Activated naive CD8-positive, alpha-beta T cell treated with anti-CD3 and anti-CD28 coated beads for 36 hours (primary cell): ENCODE measurements around the gene TPPP. TPM values are rescaled to one million over a fixed set of nuclear protein-coding genes. Genes with fewer than 3 reads are reported as not detected.

Source experiments
- DNase-seq: peaks from one replicate; pipeline ENCODE4 v3.0.0; 2021
- H3K27ac Mint-ChIP-seq: one replicate; pipeline ENCODE4 v1.8.0; 2022; ENCODE audit warnings: mild to moderate bottlenecking, moderate library complexity, mixed read lengths
- H3K27me3 Mint-ChIP-seq: one replicate; pipeline ENCODE4 v1.8.0; 2022; ENCODE audit warnings: mild to moderate bottlenecking, mixed read lengths
- H3K36me3 Mint-ChIP-seq: one replicate; pipeline ENCODE4 v1.8.0; 2021; ENCODE audit warnings: mild to moderate bottlenecking, mixed read lengths
- H3K4me1 Mint-ChIP-seq: one replicate; pipeline ENCODE4 v1.8.0; 2021; ENCODE audit warnings: mixed read lengths
- H3K4me3 Mint-ChIP-seq: one replicate; pipeline ENCODE4 v1.8.0; 2022; ENCODE audit warnings: mild to moderate bottlenecking, moderate library complexity, mixed read lengths
- H3K9me3 Mint-ChIP-seq: one replicate; pipeline ENCODE4 v1.8.0; 2022; ENCODE audit warnings: mixed read lengths
- total RNA-seq, 2 experiments: library from RNA; stranded (reverse); gene quantifications; one replicate each; pipeline ENCODE4 v1.2.3, GENCODE V29; 2021

Gene TPPP
- total RNA-seq, 2 experiments from 2014 or later: 0.08 TPM; not detected in 1

DNA sequence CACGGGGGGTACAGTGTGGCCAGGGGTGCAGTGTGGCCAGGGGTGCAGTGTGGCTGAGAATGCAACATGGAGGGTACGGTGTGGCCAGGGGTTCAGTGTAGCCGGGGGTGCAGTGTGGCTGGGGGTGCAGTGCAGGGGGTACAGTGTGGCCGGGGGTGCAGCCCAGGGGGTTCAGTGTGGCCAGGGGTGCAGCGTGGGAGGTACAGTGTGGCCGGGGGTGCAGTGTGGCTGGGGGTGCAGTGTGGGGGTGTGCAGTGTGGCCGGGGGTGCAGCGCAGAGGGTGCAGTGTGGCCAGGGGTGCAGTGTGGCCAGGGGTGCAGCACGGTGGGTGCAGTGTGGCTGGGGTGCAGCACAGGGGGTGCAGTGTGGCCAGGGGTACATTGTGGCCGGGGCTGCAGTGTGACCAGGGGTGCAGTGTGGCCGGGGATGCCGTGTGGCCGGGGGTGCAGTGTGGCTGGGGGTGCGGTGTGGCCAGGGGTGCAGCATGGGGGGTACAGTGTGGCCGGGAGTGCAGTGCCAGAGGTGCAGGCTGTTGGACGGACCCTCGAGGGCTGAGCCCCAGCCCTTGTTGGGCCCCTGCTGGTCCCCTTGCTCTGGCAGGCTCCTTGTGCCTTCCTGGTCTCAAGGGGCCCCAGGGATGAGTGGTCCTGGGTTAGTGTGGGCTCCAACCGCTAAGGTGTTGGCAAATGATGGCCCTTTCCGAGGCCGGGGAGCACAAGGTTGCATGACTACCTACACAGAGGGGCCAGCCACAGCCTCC is 17.9 kb downstream of the TPPP start:
- H3K4me1 Mint-ChIP-seq: peaks cover 8% of the 10 kb centered on the region
- H3K4me3 Mint-ChIP-seq: no peak overlapping the region
- no peak overlapping the region for H3K27ac Mint-ChIP-seq
- no peak for DNase-seq
- H3K27me3 Mint-ChIP-seq: peaks cover 19% of the 10 kb centered on the region
- H3K36me3 Mint-ChIP-seq: no peaks in the 10 kb centered on the region
- no peaks in the 10 kb centered on the region for H3K9me3 Mint-ChIP-seq

DNA sequence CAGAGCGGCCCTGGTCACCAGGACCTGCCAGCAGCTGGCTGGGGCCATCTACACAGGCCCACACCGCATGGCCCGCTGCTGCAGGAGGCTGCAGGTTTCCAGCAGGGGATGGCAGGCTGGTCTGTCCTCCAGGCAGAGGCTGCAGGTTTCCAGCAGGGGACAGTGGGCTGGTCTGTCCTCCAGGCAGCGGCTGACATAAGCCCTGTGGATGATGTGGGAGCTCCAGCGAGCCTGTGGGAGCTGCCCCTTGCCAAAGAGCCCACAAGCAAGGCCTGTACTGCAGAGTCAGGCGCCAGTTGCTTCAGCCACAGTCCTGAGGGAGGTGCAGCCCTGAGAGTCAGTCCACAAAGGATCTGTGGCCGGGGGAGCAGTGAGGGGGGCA is 18.5 kb downstream of the TPPP start:
- no peak overlapping the region for H3K27ac Mint-ChIP-seq
- peaks cover 19% of the 10 kb centered on the region for H3K27me3 Mint-ChIP-seq
- H3K4me1 Mint-ChIP-seq: peaks cover 8% of the 10 kb centered on the region
- DNase-seq: no peak
- no peaks in the 10 kb centered on the region for H3K9me3 Mint-ChIP-seq
- H3K4me3 Mint-ChIP-seq: no peak overlapping the region
- H3K36me3 Mint-ChIP-seq: no peaks in the 10 kb centered on the region

DNA sequence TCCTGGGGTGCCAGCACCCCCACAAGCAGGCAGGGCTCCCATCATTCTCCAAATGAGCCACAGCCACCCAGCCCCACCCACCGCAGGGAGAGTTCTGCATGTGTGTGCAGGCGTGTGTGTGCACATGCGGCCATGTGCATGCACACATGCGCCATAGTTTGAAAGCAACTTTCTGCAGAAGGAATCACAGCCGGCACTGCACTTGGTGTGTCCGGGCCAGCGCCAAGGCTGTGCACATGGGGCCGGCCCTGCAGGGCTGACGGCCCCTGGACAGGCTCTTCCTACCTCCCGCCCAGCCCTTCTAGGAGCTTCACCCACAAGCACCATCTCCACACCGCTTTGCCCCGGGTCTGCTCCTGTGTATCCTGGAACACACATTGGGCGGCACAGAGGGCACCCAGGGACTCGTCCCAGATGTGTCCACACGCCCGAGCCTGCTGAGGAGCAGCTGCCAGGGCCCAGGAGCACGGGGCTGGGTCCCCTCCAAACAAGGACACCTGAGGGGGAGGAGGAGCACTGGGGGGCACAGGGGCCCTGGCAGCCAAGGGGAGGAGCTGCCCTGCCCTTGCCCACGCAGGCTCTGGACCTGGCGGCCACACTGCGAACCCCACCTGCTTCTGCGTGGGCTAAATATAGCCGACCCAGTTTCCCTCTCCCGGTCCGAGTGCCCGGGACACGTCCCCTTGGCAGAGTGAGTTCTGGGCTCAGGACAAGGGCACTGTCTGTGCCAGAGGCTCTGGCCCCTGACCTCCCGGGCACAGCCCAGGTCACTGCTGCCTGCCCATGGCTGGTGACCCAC is 19.1 kb downstream of the TPPP start:
- no peak overlapping the region for H3K4me3 Mint-ChIP-seq
- no peak overlapping the region for H3K27ac Mint-ChIP-seq
- H3K9me3 Mint-ChIP-seq: no peaks in the 10 kb centered on the region
- peaks cover 19% of the 10 kb centered on the region for H3K27me3 Mint-ChIP-seq
- H3K4me1 Mint-ChIP-seq: peaks cover 8% of the 10 kb centered on the region
- no peak for DNase-seq
- H3K36me3 Mint-ChIP-seq: no peaks in the 10 kb centered on the region

DNA sequence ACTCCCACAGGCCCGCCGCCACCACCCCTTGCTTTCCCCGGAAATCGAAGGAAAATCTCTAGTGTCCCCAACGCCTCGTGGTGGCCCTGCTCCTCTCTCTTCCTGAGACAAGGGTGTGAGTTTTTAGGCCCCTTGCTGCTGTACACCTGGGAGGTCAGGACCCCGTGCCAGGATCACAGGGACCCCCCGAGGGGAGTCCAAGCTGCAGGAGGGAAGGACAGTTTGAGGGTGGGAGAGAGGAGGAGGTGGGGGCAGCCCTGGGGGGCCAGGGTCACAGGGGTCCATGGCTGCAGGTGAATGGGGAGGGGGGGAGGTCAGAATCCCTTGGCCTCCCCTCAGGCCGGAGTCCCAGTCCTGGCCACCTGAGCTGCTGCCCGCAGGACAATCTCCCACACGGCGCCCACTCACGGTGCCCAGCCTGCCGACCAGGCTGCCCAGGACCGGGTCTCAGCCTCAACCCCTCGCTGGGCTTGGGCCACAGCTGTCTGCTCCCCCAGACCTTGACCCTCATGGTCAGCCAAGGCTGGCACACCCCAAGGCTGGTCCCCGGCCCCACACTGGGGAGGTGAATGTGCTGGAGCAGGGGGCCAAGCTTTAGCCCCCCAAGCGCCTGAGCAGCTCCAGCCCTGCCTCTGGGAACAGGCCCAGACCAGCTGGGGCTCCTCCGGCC is 19.9 kb downstream of the TPPP start:
- Mint-ChIP-seq H3K4me1 (peaks cover 8% of the 10 kb centered on the region), H3K27me3 (peaks cover 19% of the 10 kb centered on the region), H3K4me3 (no peak overlapping the region), H3K27ac (no peak overlapping the region), H3K9me3 (no peaks in the 10 kb centered on the region), H3K36me3 (no peaks in the 10 kb centered on the region)
- no peak for DNase-seq

DNA sequence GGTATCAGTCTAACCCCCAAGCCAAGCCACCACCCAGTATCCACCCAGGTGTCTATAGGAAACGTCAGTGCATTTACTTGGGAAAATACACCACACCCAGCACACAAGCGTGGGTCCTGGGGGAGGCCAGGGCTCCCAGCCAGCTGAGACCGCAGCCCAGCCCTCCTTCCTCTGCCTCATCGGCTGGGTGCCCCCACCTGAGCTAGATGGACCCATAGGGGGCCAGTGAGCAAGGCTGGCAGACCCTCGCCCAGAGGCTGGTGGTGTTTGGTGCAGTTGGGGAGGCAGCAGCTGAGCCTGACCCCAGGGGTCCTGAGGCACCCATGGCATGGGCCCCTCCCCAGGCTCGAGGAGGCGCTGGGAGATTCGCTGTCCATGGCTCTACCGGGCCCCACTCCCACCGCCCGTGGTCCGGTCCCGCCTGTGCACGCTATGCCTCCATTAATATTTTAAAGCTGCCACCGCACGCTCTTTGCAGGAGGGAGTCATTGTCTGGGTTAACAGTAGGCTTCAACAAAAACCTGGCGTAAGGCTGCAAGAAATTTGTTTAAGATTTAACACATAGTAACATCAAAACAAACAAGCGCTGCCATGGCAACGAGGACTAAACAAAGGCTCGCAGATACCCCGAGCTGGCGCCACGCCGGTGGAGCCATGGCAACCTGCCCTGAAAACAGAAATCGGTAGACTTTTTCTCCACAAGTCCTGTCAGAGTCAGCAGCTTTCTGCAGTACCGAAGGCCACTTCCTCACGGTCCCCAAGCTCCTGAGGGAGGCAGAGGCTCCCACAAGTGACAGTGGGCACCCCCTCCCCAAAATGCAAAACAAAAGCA is 20.6 kb downstream of the TPPP start:
- peaks cover 8% of the 10 kb centered on the region for H3K4me1 Mint-ChIP-seq
- peak; percentile 70 for DNase-seq
- no peak overlapping the region for H3K4me3 Mint-ChIP-seq
- H3K36me3 Mint-ChIP-seq: peaks cover under 1% of the 10 kb centered on the region
- H3K27me3 Mint-ChIP-seq: peaks cover 19% of the 10 kb centered on the region
- no peaks in the 10 kb centered on the region for H3K9me3 Mint-ChIP-seq
- H3K27ac Mint-ChIP-seq: no peak overlapping the region

DNA sequence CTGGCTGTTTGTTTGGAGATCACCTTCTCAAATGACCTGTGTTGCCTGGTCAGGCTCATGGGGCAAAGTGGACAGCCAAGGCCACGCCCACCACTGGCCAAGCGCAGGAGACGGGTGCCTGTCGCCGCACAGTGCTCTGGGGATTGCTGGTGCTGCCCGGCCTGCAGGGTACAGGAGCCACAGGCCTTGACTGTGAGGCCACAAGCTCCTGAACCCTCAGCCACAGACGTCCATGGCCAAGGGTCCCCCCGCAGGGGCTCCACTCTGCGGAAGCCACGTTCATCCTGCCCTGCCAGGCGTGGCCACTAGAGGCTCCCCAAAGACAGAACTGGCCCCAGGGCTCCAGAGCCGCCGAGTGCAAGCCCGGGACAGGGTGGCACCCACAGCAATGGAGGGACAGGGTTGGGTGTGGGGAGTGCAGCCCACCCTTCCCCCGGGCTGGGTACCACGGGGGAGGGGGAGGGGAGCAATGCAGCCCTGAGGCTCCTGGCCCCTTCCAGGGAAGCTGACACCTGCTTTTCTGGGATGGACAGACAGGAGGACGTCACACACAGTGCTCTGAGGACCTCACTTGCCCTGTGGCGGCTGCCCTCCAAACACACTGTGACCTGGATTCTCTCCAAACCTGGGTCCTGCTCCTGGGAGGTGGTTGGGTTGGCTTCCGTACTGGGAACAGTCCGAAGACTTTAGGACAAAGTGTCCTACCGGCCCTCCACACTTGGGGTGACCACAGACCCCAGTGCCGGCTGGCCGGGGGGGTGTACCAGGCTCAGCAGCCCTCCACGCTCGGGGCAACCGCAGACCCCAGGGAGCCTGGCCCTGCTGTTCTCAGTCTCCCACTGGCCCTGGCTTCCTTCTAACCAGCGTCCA is 21.5 kb downstream of the TPPP start:
- Mint-ChIP-seq H3K27me3 (peaks cover 17% of the 10 kb centered on the region), H3K36me3 (peaks cover 5% of the 10 kb centered on the region), H3K9me3 (no peaks in the 10 kb centered on the region), H3K27ac (no peak overlapping the region), H3K4me3 (no peak overlapping the region), H3K4me1 (peaks cover 8% of the 10 kb centered on the region)
- DNase-seq: peak; percentile 74

DNA sequence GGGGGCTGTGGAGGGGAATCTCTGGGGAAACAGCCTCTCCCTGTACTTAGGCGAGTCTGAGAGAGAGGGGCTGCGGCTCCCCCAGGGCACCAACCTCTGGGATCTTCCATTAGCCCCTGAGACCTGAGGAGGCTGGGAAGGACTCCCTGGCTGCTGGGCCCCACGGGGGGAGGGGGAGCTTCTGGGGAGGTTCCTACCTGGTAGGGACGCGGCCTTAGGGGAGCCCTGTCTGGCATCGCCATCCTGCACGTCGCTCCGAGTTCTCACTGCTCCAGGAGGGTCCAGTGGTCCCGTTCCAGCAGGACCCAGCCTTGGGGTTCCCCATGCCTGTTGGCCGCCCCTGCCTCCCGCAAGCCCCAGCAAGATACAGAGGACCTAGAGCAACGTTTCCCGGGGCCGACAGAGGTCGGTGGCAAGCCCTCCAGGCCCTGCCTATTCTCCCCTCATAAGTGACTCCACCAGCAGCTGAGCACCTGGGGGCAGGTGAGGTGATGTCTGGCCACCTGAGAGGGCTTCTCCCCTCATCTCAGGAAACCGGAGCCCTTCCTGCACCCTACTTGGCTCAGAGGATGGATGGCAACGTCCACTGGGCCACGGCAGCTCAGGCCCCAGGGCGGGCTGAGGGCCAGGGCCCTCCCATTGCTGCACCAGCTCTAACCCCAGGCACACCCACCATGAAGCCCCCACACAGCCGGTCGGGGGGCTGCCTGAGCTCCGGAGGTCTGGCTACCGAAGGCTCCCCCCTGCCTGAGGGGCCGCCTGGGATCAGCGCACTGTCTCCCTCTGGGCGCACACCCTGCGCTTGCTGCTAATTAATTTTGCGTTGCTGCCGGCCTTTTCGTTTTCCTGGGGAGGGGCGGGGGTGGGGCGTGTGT is 22.5 kb downstream of the TPPP start:
- Mint-ChIP-seq H3K27me3 (peaks cover 10% of the 10 kb centered on the region), H3K27ac (no peak overlapping the region), H3K36me3 (peaks cover 5% of the 10 kb centered on the region), H3K4me1 (peaks cover 8% of the 10 kb centered on the region), H3K9me3 (no peaks in the 10 kb centered on the region), H3K4me3 (no peak overlapping the region)
- no peak for DNase-seq

DNA sequence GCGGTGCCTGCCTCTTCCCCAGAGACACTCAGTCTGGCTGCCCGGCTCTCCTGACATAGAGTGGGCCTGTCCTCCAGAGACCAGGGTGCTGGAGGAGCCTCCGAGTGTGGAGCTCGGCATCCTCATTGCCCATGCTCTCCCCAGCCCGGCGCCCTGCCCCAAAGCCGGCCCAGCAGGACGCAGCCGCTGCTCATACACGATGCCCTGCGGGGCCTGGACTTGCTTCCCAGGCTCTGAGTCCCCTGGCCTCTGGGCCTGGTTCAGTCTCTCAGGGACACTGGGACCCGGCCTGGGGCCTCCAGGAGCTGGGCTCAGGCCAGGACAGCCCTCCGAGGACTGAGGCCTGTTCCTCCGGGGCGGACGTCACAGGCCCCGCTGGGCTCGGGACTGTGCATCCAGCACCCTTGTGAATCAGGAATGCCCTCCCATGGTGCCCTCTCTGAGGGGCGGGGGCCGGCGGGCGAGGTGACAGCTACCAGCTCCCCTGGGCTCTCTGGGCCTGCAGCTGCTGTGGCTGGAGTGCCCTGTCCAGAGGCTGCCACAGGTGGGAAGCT is 23.2 kb downstream of the TPPP start:
- no peaks in the 10 kb centered on the region for H3K9me3 Mint-ChIP-seq
- peaks cover 10% of the 10 kb centered on the region for H3K27me3 Mint-ChIP-seq
- DNase-seq: no peak
- H3K36me3 Mint-ChIP-seq: peaks cover 5% of the 10 kb centered on the region
- H3K4me1 Mint-ChIP-seq: peaks cover 8% of the 10 kb centered on the region
- H3K27ac Mint-ChIP-seq: no peak overlapping the region
- no peak overlapping the region for H3K4me3 Mint-ChIP-seq

DNA sequence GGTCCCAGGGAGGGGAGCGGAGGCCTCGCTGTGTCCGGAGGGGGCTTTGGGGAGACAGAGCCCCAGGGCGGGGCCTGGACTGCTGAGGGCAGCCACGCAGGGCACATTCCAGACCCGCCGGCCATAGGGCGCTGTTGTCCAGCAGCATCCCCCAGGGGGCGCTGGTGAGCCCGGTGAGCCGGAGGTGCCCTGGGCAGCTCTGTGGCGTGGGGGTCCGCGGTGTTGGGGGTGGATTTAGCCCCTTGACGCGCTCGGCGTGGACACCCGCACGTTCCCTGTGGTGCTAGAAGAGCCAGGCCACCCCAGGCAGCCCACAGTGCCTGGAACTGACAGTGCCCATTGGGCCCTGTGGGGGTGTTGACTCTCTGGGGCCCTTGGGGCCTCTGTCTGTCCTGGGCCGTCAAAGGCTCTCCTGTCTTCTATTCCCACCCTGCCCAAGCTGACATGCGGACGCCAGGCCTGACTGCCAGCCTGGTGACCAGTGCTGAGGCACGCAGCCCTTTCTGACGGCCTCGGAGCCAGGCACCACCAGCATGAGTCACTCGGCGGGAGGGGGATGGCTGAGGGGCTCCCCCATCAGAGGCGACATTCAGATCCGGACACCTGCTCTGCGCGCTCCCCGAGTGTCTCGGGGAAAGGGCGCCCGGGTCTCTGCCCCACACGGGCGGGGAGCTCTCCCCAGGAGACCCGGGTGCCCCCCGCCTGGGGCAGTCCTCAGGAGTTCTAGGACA is 23.9 kb downstream of the TPPP start:
- H3K4me1 Mint-ChIP-seq: peaks cover 8% of the 10 kb centered on the region
- DNase-seq: peak; percentile 48

DNA sequence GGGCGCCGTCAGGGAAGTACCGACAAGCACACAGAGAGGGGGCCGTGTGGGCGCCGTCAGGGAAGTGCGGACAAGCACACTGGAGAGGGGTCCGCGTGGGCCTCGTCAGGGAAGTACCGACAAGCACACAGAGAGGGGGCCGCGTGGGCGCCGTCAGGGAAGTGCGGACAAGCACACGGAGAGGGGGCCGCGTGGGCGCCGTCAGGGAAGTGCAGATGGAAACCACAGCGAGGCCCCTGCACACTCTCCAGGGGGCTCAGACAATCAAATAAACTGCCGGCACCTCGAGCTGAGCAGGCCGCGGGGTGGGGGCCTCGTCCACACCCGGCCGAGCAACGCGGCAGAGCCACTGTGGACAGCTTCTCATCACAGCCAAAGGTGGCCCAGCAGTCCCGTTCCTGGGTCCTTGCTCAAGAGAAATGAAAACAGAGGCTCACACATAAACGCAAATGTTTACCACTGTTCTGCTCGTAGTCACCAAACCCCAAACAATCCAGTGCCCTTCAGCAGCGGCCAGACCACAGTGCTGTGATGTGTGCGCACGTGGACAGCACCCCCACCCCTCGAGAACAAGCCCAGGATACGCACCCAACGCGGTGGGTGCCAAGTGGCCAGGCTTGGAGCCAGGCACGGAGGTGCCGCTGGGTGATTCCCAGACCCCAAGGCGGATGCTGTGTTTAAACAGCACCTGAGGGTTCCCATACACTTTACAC is 24.7 kb downstream of the TPPP start:
- Mint-ChIP-seq H3K9me3 (no peaks in the 10 kb centered on the region), H3K36me3 (peaks cover 7% of the 10 kb centered on the region), H3K4me1 (peaks cover 8% of the 10 kb centered on the region), H3K4me3 (no peak overlapping the region), H3K27me3 (peaks cover 7% of the 10 kb centered on the region), H3K27ac (no peak overlapping the region)
- DNase-seq: no peak

More for the DNA sequence above, 23.9 kb downstream of the TPPP start:
- Mint-ChIP-seq H3K9me3 (no peaks in the 10 kb centered on the region), H3K36me3 (peaks cover 5% of the 10 kb centered on the region), H3K27ac (no peak overlapping the region), H3K27me3 (peaks cover 10% of the 10 kb centered on the region), H3K4me3 (no peak overlapping the region)

DNA sequence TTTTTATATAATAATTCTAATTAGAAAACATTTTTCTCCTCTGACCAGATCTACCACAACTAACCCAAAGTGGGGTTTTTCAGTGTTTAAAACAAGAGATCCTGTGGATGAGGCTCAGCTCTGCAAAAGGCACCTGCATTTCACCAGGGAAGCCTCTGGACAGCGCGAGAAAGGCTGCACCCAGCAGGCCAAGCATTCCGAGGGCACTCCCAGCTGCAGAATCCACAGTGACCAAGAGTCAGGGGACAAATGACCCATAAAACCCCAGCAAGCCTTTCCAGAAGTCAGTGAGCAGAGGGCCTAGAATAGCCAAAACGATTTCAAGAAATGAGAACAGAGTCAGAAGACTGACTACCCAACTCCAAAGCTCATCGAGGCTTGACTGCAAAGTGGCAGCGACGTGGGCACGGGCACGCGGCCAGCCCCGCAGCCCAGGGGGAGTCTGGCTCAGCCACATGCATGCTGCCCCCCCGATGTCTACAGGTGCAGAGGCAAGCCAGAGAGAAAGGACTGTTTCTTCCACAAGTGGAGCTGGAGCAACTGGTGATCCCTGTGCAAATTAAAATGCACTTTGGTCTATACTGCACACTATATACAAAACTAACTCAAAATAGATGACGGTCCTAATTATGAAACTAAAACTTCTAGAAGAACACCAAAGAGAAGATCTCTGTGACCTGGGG is 26.2 kb downstream of the TPPP start:
- no peaks in the 10 kb centered on the region for H3K9me3 Mint-ChIP-seq
- no peak overlapping the region for H3K4me3 Mint-ChIP-seq
- no peak for DNase-seq
- H3K4me1 Mint-ChIP-seq: no peaks in the 10 kb centered on the region
- H3K27ac Mint-ChIP-seq: no peak overlapping the region
- no peaks in the 10 kb centered on the region for H3K27me3 Mint-ChIP-seq
- peaks cover 12% of the 10 kb centered on the region for H3K36me3 Mint-ChIP-seq
